NCI-H82 (cell line): Measurements from ENCODE around the gene RAPGEFL1.
"Not testable (repeated sequence)": the region's sequence is repeated elsewhere in the genome, so short reads cannot be mapped to it uniquely, and the experiment has no call there.

Source experiments
- DNase-seq: peaks from one replicate; lab custom pipeline; 2025; lab: John Stamatoyannopoulos, UW

Gene RAPGEFL1

GRCh38 chr17:40209404-40210093 lies 32.3 kb downstream of the RAPGEFL1 start:
- DNase-seq, result no peak

- DNase-seq, result not testable (repeated sequence)
Measured at GRCh38 chr17:40213914-40214313, 36.6 kb downstream of the RAPGEFL1 start.

- no peak for DNase-seq
Measured at GRCh38 chr17:40218006-40218739, 40.9 kb downstream of the RAPGEFL1 start.

- peak; percentile 99 for DNase-seq
Measured at GRCh38 chr17:40218740-40219593, 41.7 kb downstream of the RAPGEFL1 start, which contains the start of gene WIPF2. Gene WIPF2, plus strand, starts transcription at chr17:40219304. Its CDS starts 37,156 bp downstream, at chr17:40256460.

DNA sequence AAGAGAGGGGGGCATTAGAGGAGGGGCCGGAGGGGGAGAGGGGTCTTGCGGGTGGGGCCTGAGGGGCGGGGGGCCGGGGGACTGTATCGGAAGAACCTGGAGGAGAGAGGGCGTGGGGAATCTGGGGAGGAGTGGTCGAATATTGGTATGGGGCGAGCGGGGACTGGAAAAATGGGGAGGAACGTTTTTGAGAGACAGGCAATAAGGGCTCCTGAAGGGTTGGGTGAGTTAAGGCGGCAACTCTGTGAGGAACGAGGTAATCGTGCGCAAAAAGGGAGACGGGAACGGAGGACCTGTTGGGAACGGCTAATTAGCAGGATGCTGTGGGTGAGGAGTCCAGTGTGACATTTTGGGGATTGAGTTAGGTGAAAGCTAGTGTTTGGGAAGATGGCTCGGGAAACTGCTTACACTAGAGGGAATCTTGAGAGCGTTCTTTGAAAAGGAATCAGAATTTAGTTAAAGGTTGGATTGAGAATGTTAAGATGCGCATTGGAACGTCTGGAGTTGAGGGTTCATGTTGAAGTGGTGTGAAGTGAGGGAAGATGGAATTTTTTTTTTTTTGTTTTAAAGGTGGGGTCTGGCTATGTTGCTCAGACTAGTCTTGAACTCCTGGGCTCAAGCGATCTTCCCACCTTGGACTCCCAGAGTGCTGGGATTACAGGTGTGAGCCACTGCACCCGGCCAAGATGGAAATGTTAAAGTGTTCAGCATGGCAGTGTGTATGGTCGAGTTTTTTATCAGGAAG lies 42.5 kb downstream of the RAPGEFL1 start:
- DNase-seq, result peak; percentile 91

GRCh38 chr17:40224718-40225550 lies 47.7 kb downstream of the RAPGEFL1 start:
- peak; percentile 42 for DNase-seq

DNA sequence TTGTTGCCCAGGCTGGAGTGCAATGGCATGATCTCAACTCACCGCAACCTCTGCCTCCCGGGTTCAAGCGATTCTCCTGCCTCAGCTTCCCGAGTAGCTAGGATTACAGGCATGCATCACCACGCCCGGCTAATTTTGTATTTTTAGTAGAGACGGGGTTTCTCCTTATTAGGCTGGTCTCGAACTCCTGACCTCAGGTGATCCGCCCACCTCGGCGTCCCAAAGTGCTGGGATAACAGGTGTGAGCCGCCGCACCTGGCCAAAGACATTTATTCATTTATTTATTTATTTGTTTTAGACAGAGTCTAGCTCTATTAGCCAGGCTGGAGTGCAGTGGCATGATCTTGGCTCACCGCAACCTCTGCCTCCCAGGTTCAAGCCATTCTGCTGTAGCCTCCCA lies 51.9 kb downstream of the RAPGEFL1 start:
- not testable (repeated sequence) for DNase-seq

DNA sequence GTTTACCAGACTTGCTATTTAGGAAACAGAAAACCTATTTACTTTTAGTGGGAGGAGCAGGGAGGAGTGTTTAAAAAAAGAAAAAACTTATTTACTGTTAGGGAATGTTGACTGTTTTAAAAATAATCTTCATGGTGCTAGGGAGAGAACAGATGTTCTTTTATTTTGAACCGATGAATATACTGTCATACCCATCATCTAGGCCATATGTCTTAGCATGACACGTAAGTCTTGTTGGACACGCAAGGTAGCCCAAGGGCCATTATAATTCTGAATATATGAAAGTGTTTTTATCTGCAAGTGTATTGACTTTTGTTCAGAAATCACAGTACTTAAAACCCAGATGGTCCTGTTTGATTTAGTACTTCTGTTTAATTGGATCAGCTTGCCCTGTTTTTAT lies 53.4 kb downstream of the RAPGEFL1 start:
- DNase-seq, result no peak

DNA sequence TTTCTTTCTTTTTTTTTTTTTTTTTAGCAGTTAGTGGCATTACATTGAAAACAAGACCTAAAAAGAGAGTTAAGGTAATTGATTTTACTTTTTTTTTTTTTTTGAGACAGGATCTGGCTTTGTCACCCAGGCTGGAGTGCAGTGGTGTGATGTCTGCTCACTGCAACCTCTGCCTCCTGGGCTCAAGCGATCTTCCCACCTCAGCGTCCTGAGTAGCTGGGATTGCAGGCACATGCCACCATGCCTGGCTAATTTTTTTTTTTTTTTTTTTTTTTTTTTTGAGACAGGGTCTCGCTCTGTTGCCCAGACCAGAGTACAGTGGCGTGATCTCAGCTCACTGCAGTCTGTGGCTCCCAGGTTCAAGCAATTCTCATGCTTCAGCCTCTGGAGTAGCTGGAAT lies 54.7 kb downstream of the RAPGEFL1 start:
- not testable (repeated sequence) for DNase-seq

DNA sequence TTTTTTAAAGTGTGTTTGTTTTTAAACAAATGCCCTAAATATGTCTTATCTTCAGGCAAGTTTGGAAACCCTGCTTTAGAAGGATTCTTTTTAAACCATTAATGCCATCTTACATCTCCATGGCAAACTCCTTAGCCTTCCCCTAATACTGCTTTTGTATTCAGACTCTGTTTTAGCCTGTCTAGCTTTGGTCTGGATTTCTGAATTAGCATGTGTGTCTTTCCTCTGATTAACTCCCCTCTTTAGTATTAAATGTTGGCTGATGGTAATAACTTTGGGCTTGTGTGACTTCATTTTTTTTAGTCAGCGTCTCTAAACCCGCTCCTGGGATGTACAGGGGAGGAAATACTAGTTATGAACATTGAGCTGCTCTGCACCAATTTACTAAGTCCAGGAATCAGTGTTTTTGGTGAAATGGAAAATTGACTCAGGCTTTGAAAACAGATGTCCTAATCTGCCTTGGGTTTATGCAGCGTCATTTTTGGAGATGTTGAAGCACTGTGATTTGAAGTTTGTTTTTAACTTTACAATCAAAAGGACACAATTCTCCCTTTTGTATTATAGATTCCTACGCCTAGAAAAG lies 64.1 kb downstream of the RAPGEFL1 start:
- no peak for DNase-seq

GRCh38 chr17:40242774-40243173 lies 65.5 kb downstream of the RAPGEFL1 start:
- DNase-seq, result no peak

GRCh38 chr17:40243761-40244160 lies 66.5 kb downstream of the RAPGEFL1 start:
- DNase-seq, result no peak

DNA sequence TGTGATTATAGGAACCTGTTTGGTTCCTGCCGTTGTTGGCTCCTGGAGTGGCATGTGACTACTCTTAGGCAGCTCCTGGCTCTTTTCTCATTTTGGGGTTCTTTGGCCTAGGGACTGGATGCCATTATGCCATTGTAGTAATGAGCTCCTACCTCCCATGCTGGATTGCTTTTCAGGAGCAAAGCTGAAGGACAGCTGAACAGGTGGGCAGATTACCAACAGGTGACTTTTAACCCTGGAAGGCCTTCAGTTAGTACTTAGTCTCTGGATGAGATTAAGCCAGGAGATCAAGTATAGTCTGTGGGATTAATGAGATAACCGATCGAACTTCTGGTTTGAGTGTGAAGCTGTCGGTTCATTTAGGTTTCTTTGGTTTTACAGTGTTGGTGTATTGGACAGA lies 67.0 kb downstream of the RAPGEFL1 start:
- DNase-seq, result peak; percentile 95
